SK-N-SH treated with all-trans-retinoic acid at 6 μM for 48 hours (cell line): ENCODE data around the gene PCID2.

Experiments
- GLIS3 ChIP-seq: fragments of 250-450 bp; sonication (Bioruptor Pico); IDR thresholded peaks from 2 replicates; pipeline ENCODE4 v1.5.0; 2020; ENCODE audit warnings: mild to moderate bottlenecking, moderate library complexity
- PATZ1 ChIP-seq: fragments of 250-450 bp; sonication (Bioruptor Pico); IDR thresholded peaks from 2 replicates; pipeline ENCODE4 v1.8.0; 2020; ENCODE audit warnings: mild to moderate bottlenecking, moderate library complexity, borderline replicate concordance
- RARB ChIP-seq: fragments of 250-450 bp; sonication (Bioruptor Pico); IDR thresholded peaks from 2 replicates; pipeline ENCODE4 v1.8.0; 2021; ENCODE audit warnings: mild to moderate bottlenecking, moderate library complexity

GRCh38 chr13:113210833-113211232 is 2.4 kb upstream of the PCID2 start:
- TF ChIP-seq RARB (no peak), PATZ1 (CRISPR knock-in tag) (no peak), GLIS3 (CRISPR knock-in tag) (no peak)
